ENCODE measurements around the gene CAV1. TPM values are rescaled to one million over a fixed set of nuclear protein-coding genes. Genes with fewer than 3 reads are reported as not detected.

The CAV1 gene
- polyA plus RNA-seq, 1 donor from 2014 or later: not detected

DNA sequence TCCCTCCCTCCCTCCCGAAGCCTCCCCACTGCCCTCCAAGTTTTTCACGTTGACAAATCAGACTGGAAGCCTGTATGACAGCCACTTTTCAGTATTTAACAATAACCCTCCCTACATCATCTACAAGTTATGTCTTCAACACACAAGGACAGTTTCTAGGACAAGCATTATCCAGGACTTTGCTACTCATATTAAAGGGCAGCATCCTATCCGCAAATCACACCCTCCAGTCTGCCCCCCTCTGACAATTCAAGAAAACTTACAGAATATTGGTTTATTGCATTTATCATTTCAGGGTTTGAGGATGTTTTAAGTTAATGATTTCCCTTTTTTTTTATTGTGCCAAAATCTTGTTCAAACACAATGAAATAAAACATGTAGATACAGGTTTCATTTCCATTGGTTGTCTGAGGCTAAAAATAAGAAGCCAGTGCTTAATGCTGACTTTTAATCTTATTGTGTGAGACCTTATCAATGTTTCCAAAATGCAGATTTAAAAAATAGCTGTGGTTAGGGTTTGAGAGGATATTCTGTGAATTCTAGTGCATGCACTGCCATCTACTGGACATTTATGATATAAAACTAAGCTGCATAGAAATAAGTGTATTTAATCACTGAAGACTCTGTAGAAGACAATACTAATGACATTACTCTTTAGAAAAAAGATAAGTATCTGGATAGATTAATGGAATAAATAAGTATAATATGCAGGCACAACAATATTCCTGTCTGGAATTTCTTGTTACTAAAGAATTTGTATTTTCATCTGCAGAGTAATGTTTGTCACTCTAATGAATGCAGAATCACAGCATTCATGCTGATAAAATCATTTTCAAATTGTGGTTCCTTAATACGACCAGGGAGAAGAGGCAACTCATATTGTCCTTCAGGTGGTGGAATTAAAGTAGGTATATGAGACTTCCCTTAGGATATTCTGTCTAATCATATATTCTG is 64.1 kb downstream of the CAV1 start:
- TF ChIP-seq SMC3 (conservative IDR thresholded peaks at IDR 0.05; ENCODE audit: poor library complexity) (peak; percentile 95), RAD21 (conservative IDR thresholded peaks at IDR 0.05) (peak; percentile 91), POLR2AphosphoS5 (IDR thresholded peaks at IDR 0.05) (no peak), TAF1 (IDR thresholded peaks at IDR 0.05; ENCODE audit: low read depth) (no peak)
- TF ChIP-seq, protein P1, sequence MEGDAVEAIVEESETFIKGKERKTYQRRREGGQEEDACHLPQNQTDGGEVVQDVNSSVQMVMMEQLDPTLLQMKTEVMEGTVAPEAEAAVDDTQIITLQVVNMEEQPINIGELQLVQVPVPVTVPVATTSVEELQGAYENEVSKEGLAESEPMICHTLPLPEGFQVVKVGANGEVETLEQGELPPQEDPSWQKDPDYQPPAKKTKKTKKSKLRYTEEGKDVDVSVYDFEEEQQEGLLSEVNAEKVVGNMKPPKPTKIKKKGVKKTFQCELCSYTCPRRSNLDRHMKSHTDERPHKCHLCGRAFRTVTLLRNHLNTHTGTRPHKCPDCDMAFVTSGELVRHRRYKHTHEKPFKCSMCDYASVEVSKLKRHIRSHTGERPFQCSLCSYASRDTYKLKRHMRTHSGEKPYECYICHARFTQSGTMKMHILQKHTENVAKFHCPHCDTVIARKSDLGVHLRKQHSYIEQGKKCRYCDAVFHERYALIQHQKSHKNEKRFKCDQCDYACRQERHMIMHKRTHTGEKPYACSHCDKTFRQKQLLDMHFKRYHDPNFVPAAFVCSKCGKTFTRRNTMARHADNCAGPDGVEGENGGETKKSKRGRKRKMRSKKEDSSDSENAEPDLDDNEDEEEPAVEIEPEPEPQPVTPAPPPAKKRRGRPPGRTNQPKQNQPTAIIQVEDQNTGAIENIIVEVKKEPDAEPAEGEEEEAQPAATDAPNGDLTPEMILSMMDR (IDR thresholded peaks at IDR 0.05; ENCODE audit: poor library complexity, severe bottlenecking): peak; percentile 87
- Histone ChIP-seq H3F3A (ENCODE audit: insufficient read depth, low read length, poor library complexity, severe bottlenecking) (no peaks in the 10 kb centered on the region), H3K79me2 (replicated peaks; ENCODE audit: insufficient read depth, low read length) (no peaks in the 10 kb centered on the region), H3K9me2 (ENCODE audit: insufficient read depth, low read length) (no peaks in the 10 kb centered on the region), H3K9ac (ENCODE audit: low read length) (no peak overlapping the region), H2AFZ (ENCODE audit: low read depth, low read length) (no peak overlapping the region), H3K4me3 (ENCODE audit: low read length) (no peak overlapping the region), H3K27me3 (ENCODE audit: insufficient read depth, low read depth, low read length) (no peaks in the 10 kb centered on the region), H3K4me2 (ENCODE audit: low read length) (no peak overlapping the region), H3K36me3 (ENCODE audit: insufficient read depth, low read length) (no peaks in the 10 kb centered on the region), H3K27ac (ENCODE audit: low read length) (no peak overlapping the region), H4K20me1 (ENCODE audit: insufficient read depth) (no peaks in the 10 kb centered on the region), H3K9me3 (ENCODE audit: low read length) (no peaks in the 10 kb centered on the region)

DNA sequence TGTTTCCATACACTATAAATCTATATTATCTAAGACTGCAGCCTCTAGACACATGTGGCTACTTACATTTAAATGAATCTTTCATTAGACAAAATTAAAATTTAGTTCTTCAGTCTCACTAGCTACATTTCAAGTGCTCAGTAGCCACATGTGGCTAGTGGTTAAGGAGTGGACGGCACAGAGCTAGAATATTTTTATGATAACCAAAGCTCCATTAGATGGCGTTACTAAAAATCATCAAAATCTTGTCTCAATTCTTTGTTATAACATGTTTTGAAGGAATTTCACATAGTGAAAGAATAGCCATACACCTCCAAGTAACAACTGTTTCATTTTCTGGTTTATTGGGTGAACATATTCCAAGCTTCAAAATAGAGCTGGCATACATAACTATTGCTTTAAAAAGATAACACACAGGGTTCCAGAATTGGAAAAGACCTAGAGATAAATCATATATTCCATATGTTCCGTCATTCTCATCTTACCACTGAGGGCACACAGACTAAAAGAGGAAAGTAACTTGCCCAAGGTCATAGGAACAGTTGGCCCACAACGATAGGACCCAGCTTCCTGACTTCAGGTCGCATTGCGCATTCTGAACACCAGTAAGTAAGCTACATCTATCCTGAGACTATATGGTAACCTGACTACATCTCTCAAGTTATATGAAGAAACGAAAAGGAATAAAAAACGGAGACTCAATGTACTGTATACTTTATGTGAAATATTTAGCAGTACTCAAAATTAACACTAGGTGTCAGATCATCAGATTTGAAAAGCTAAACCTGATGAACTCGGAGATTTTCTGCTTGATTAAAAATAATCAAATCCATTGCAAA is 66.6 kb downstream of the CAV1 start:
- no peak overlapping the region for H2AFZ ChIP-seq (ENCODE audit: low read depth, low read length)
- no peaks in the 10 kb centered on the region for H3K36me3 ChIP-seq (ENCODE audit: insufficient read depth, low read length)
- no peak overlapping the region for H3K4me2 ChIP-seq (ENCODE audit: low read length)
- no peak overlapping the region for H3K4me3 ChIP-seq (ENCODE audit: low read length)
- no peaks in the 10 kb centered on the region for H3K27me3 ChIP-seq (ENCODE audit: insufficient read depth, low read depth, low read length)
- H3K9ac ChIP-seq (ENCODE audit: low read length): no peak overlapping the region
- H4K20me1 ChIP-seq (ENCODE audit: insufficient read depth): no peaks in the 10 kb centered on the region
- no peaks in the 10 kb centered on the region for H3K9me2 ChIP-seq (ENCODE audit: insufficient read depth, low read length)
- no peaks in the 10 kb centered on the region for H3K79me2 ChIP-seq (replicated peaks; ENCODE audit: insufficient read depth, low read length)
- TF ChIP-seq, protein P1 (IDR thresholded peaks at IDR 0.05; ENCODE audit: poor library complexity, severe bottlenecking): peak; percentile 75
- TF ChIP-seq SMC3 (conservative IDR thresholded peaks at IDR 0.05; ENCODE audit: poor library complexity): peak; percentile 85
- peak; percentile 71 for TF ChIP-seq RAD21 (conservative IDR thresholded peaks at IDR 0.05)
- TF ChIP-seq, protein P2, sequence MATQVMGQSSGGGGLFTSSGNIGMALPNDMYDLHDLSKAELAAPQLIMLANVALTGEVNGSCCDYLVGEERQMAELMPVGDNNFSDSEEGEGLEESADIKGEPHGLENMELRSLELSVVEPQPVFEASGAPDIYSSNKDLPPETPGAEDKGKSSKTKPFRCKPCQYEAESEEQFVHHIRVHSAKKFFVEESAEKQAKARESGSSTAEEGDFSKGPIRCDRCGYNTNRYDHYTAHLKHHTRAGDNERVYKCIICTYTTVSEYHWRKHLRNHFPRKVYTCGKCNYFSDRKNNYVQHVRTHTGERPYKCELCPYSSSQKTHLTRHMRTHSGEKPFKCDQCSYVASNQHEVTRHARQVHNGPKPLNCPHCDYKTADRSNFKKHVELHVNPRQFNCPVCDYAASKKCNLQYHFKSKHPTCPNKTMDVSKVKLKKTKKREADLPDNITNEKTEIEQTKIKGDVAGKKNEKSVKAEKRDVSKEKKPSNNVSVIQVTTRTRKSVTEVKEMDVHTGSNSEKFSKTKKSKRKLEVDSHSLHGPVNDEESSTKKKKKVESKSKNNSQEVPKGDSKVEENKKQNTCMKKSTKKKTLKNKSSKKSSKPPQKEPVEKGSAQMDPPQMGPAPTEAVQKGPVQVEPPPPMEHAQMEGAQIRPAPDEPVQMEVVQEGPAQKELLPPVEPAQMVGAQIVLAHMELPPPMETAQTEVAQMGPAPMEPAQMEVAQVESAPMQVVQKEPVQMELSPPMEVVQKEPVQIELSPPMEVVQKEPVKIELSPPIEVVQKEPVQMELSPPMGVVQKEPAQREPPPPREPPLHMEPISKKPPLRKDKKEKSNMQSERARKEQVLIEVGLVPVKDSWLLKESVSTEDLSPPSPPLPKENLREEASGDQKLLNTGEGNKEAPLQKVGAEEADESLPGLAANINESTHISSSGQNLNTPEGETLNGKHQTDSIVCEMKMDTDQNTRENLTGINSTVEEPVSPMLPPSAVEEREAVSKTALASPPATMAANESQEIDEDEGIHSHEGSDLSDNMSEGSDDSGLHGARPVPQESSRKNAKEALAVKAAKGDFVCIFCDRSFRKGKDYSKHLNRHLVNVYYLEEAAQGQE (IDR thresholded peaks at IDR 0.05; ENCODE audit: borderline replicate concordance): no peak
- no peaks in the 10 kb centered on the region for H3F3A ChIP-seq (ENCODE audit: insufficient read depth, low read length, poor library complexity, severe bottlenecking)
- no peaks in the 10 kb centered on the region for H3K9me3 ChIP-seq (ENCODE audit: low read length)
- H3K27ac ChIP-seq (ENCODE audit: low read length): no peak overlapping the region
